Mononuclear cell (primary cell): ENCODE results near the gene RASSF1. TPM values are rescaled to one million over a fixed set of nuclear protein-coding genes. Genes with fewer than 3 reads are reported as not detected.

Experiments
- H3K27me3 ChIP-seq: 2 replicates; pipeline ENCODE4 v1.6.0; 2011; ENCODE audit warnings: low read length, control low read depth; ENCODE audit not compliant: insufficient read depth
- H3K4me1 ChIP-seq: 2 replicates; pipeline ENCODE4 v1.5.1; 2011; ENCODE audit warnings: mild to moderate bottlenecking, low read length, control low read depth; ENCODE audit not compliant: insufficient read depth
- H3K4me3 ChIP-seq: 2 replicates; pipeline ENCODE4 v1.5.1; 2011; ENCODE audit warnings: mild to moderate bottlenecking, low read length, moderate library complexity
- H3K9me3 ChIP-seq: 2 replicates; pipeline ENCODE4 v1.5.1; 2011; ENCODE audit warnings: low read depth, mild to moderate bottlenecking, control low read depth, low read length
- total RNA-seq: library from RNA; depleted of rRNA; stranded (reverse); fragments of >200 nt; gene quantifications from one replicate; pipeline ENCODE4 v1.2.3, GENCODE V29; 2012

The RASSF1 gene
- total RNA-seq, 1 donor: 44.8 TPM

- H3K9me3 ChIP-seq: no peaks in the 10 kb centered on the region
- no peak overlapping the region for H3K4me3 ChIP-seq
- no peaks in the 10 kb centered on the region for H3K27me3 ChIP-seq
- H3K4me1 ChIP-seq: peaks cover 72% of the 10 kb centered on the region
Observed at GRCh38 chr3:50325497-50326181, 15.0 kb downstream of the RASSF1 start.

GRCh38 chr3:50325113-50325480 is 15.5 kb downstream of the RASSF1 start:
- H3K4me1 ChIP-seq: peaks cover 78% of the 10 kb centered on the region
- H3K4me3 ChIP-seq: no peak overlapping the region
- no peaks in the 10 kb centered on the region for H3K27me3 ChIP-seq
- no peaks in the 10 kb centered on the region for H3K9me3 ChIP-seq

GRCh38 chr3:50324351-50325112 is 16.1 kb downstream of the RASSF1 start:
- Histone ChIP-seq H3K4me3 (no peak overlapping the region), H3K27me3 (no peaks in the 10 kb centered on the region), H3K4me1 (peaks cover 84% of the 10 kb centered on the region), H3K9me3 (no peaks in the 10 kb centered on the region)

- Histone ChIP-seq H3K4me1 (peaks cover 90% of the 10 kb centered on the region), H3K27me3 (no peaks in the 10 kb centered on the region), H3K9me3 (no peaks in the 10 kb centered on the region), H3K4me3 (no peak overlapping the region)
Observed at GRCh38 chr3:50323614-50324199, 16.9 kb downstream of the RASSF1 start.

GRCh38 chr3:50323092-50323600 is 17.5 kb downstream of the RASSF1 start:
- no peaks in the 10 kb centered on the region for H3K27me3 ChIP-seq
- peaks cover 90% of the 10 kb centered on the region for H3K4me1 ChIP-seq
- no peaks in the 10 kb centered on the region for H3K9me3 ChIP-seq
- H3K4me3 ChIP-seq: no peak overlapping the region

- Histone ChIP-seq H3K4me1 (peaks cover 91% of the 10 kb centered on the region), H3K4me3 (peak within 1 kb of the TSS; percentile 73), H3K27me3 (no peaks in the 10 kb centered on the region), H3K9me3 (no peaks in the 10 kb centered on the region)
Observed at GRCh38 chr3:50322386-50323091, 18.1 kb downstream of the RASSF1 start, which contains the start of gene HYAL2. TSS of gene HYAL2 (minus strand) at chr3:50322745. CDS start at chr3:50320489, 2,256 bp downstream.

GRCh38 chr3:50322115-50322385 is 18.6 kb downstream of the RASSF1 start:
- Histone ChIP-seq H3K27me3 (no peaks in the 10 kb centered on the region), H3K9me3 (no peaks in the 10 kb centered on the region), H3K4me1 (peaks cover 91% of the 10 kb centered on the region), H3K4me3 (peak overlapping the region; percentile 73)

- H3K9me3 ChIP-seq: no peaks in the 10 kb centered on the region
- peak overlapping the region; percentile 73 for H3K4me3 ChIP-seq
- peaks cover 91% of the 10 kb centered on the region for H3K4me1 ChIP-seq
Observed at GRCh38 chr3:50321336-50322114, 19.1 kb downstream of the RASSF1 start.

GRCh38 chr3:50320853-50321335 is 19.7 kb downstream of the RASSF1 start:
- H3K27me3 ChIP-seq: no peaks in the 10 kb centered on the region
- peak overlapping the region; percentile 73 for H3K4me3 ChIP-seq
- no peaks in the 10 kb centered on the region for H3K9me3 ChIP-seq
- peaks cover 87% of the 10 kb centered on the region for H3K4me1 ChIP-seq

More at GRCh38 chr3:50321336-50322114, 19.1 kb downstream of the RASSF1 start:
- no peaks in the 10 kb centered on the region for H3K27me3 ChIP-seq

GRCh38 chr3:50319894-50320625 is 20.6 kb downstream of the RASSF1 start:
- H3K4me1 ChIP-seq: peaks cover 79% of the 10 kb centered on the region

GRCh38 chr3:50319181-50319893 is 21.3 kb downstream of the RASSF1 start:
- H3K4me1 ChIP-seq: peaks cover 72% of the 10 kb centered on the region
- H3K4me3 ChIP-seq: no peak overlapping the region
- H3K27me3 ChIP-seq: no peaks in the 10 kb centered on the region
- H3K9me3 ChIP-seq: no peaks in the 10 kb centered on the region

More at GRCh38 chr3:50319894-50320625, 20.6 kb downstream of the RASSF1 start:
- Histone ChIP-seq H3K9me3 (no peaks in the 10 kb centered on the region), H3K4me3 (peak overlapping the region; percentile 73), H3K27me3 (no peaks in the 10 kb centered on the region)

- H3K4me1 ChIP-seq: peaks cover 65% of the 10 kb centered on the region
Observed at GRCh38 chr3:50318615-50319014, 22.0 kb downstream of the RASSF1 start.

GRCh38 chr3:50318163-50318562 is 22.5 kb downstream of the RASSF1 start:
- no peaks in the 10 kb centered on the region for H3K9me3 ChIP-seq
- no peaks in the 10 kb centered on the region for H3K27me3 ChIP-seq
- H3K4me1 ChIP-seq: peaks cover 60% of the 10 kb centered on the region
- H3K4me3 ChIP-seq: no peak overlapping the region

More at GRCh38 chr3:50318615-50319014, 22.0 kb downstream of the RASSF1 start:
- Histone ChIP-seq H3K27me3 (no peaks in the 10 kb centered on the region), H3K4me3 (no peak overlapping the region), H3K9me3 (no peaks in the 10 kb centered on the region)
